ENCODE measurements around the gene PCED1B. TPM values are rescaled to one million over a fixed set of nuclear protein-coding genes. Genes with fewer than 3 reads are reported as not detected.
"Not testable (repeated sequence)": the region's sequence is repeated elsewhere in the genome, so short reads cannot be mapped to it uniquely, and the experiment has no call there.

Gene PCED1B
- total RNA-seq, 4 donors from 2014 or later = 1.0 to 1.5 (median 1.2) TPM

DNA sequence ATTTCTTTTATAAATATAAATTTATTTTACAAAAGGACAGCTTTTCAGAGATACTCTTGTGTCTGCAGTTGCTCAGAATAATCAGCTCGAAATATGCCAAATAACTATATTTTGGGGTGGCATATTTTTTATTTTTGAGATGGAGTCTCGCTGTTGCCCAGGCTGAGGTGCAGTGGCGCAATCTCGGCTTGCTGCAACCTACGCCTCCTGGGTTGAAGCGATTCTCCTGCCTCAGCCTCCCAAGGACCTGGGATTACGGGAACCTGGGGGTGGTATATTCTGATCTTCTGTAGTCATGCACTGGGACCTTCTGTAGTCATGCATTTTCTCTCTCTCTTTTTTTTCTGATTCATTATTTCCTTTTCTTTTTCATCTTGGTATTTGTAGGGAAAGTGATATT is 135.3 kb downstream of the PCED1B start:
- no peaks in the 10 kb centered on the region for H3K36me3 ChIP-seq
- no peak for TF ChIP-seq POLR2A (IDR thresholded peaks at IDR 0.05)
- TF ChIP-seq, protein P1, sequence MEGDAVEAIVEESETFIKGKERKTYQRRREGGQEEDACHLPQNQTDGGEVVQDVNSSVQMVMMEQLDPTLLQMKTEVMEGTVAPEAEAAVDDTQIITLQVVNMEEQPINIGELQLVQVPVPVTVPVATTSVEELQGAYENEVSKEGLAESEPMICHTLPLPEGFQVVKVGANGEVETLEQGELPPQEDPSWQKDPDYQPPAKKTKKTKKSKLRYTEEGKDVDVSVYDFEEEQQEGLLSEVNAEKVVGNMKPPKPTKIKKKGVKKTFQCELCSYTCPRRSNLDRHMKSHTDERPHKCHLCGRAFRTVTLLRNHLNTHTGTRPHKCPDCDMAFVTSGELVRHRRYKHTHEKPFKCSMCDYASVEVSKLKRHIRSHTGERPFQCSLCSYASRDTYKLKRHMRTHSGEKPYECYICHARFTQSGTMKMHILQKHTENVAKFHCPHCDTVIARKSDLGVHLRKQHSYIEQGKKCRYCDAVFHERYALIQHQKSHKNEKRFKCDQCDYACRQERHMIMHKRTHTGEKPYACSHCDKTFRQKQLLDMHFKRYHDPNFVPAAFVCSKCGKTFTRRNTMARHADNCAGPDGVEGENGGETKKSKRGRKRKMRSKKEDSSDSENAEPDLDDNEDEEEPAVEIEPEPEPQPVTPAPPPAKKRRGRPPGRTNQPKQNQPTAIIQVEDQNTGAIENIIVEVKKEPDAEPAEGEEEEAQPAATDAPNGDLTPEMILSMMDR (IDR thresholded peaks at IDR 0.05) = no peak
- no peak for DNase-seq
- intact Hi-C loops (cut with DNase I) = no loop called here
- H3K27me3 ChIP-seq = no peaks in the 10 kb centered on the region
- H3K9me3 ChIP-seq = no peaks in the 10 kb centered on the region
- no peak overlapping the region for H3K27ac ChIP-seq
- no peaks in the 10 kb centered on the region for H3K4me1 ChIP-seq
- WGBS, 2 donors = 95 to 98% methylated on average over 7 of the region's 7 CpGs
- no peak overlapping the region for H3K4me3 ChIP-seq (replicated peaks in 1 of 3)

DNA sequence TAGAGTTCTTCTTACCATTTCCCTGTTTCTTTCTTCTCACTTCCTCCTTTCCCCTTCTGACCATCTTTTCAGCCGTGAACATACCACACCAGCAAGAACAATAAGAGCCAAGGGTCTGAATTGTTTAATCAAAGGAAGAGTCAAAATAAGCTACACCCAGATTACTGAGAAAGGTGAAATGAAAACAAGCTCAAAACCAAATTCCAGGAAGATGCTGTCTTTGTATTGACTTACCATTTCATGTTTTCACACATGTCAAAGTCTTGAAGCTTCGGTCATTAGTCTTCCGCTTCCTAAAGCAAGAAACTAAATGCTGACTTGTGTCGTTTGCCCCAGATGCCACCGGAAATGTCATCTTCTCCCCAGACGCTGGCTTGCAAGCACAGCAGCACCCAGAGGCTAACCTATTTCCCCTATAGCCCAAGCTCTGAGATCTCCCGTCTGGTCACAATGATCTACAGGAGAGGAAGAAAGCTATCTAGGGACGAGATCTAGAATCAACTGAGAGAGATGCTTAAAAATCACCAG is 136.8 kb downstream of the PCED1B start:
- Histone ChIP-seq H3K27me3 (no peaks in the 10 kb centered on the region), H3K36me3 (no peaks in the 10 kb centered on the region), H3K4me1 (no peaks in the 10 kb centered on the region), H3K4me3 (replicated peaks in 1 of 3) (no peak overlapping the region), H3K9me3 (no peaks in the 10 kb centered on the region), H3K27ac (no peak overlapping the region)
- no peak for TF ChIP-seq POLR2A (IDR thresholded peaks at IDR 0.05)
- TF ChIP-seq, protein P1 (IDR thresholded peaks at IDR 0.05) = no peak
- intact Hi-C loops (cut with DNase I) = no loop called here
- DNase-seq = no peak
- WGBS, 2 donors = 79 to 81% methylated on average over 8 of the region's 8 CpGs

DNA sequence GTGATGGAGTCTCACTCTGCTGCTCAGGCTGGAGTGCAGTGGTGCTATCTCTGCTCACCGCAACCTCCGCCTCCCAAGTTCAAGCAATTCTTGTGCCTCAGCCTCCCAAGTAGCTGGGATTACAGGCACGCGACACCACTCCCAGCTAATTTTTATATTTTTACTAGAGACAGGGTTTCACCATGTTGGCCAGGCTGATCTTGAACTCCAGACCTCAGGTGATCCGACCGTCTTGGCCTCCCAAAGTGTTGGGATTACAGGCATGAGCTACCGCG is 138.1 kb downstream of the PCED1B start:
- H3K27me3 ChIP-seq; intact Hi-C loops (cut with DNase I); H3K27ac ChIP-seq; H3K36me3 ChIP-seq; DNase-seq; H3K9me3 ChIP-seq; H3K4me1 ChIP-seq; H3K4me3 ChIP-seq (replicated peaks in 1 of 3): not testable (repeated sequence)
- 87 to 97% methylated on average over 8 of the region's 8 CpGs for WGBS, 2 donors

DNA sequence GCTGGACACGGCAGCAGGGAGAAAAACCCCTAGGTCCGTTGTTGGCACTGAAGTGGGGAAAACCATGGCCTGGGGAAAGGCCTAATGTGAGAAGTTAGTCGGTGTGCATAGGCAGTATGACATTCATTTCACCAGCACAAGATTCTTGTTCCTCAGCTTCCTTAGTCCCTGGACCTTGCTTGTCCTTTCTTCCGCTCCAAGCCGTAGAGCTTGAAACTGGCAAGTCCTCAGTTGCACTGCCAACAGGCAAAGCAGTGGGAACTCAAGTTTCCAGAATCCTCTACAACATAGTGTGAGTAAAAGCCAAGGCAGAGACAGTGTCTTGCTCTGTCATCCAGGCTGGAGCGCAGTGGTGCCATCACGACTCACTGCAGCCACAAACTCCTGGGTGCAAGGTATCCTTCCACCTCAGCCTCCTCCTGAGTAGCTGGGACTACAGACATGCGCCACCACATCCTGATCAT is 138.8 kb downstream of the PCED1B start:
- H3K4me3 ChIP-seq (replicated peaks in 1 of 3) = no peak overlapping the region
- peaks cover 0 to 5% of the 10 kb centered on the region in 2 donors for H3K4me1 ChIP-seq
- H3K27ac ChIP-seq = no peak overlapping the region
- H3K9me3 ChIP-seq = no peaks in the 10 kb centered on the region
- no peak for DNase-seq
- 92 to 96% methylated on average over 8 of the region's 8 CpGs for WGBS, 2 donors
- H3K27me3 ChIP-seq = no peaks in the 10 kb centered on the region
- TF ChIP-seq, protein P1 (IDR thresholded peaks at IDR 0.05) = no peak
- no peak for TF ChIP-seq POLR2A (IDR thresholded peaks at IDR 0.05)
- no peaks in the 10 kb centered on the region for H3K36me3 ChIP-seq
- intact Hi-C loops (cut with DNase I) = no loop called here

DNA sequence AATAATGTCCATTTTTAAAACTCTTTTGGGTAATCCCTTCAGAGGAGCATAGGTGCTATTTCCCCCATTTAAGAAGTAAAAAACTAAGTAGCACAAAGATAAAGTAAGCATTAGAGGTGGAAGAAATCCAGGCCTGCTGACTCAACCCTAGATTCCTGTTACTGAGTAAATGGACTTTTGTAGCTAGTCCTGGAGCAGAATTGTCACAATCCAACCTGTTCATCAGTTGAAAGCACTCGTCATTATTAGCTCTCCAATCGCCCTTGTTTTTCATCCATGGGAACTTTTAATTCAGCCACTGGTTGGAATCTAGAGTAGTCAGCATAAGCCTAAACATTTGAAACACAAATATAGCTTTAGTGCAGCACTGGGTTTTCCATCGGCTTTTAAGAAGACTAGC is 139.8 kb downstream of the PCED1B start:
- H3K9me3 ChIP-seq = no peaks in the 10 kb centered on the region
- H3K36me3 ChIP-seq = no peaks in the 10 kb centered on the region
- TF ChIP-seq, protein P1 (IDR thresholded peaks at IDR 0.05) = no peak
- no peak for TF ChIP-seq POLR2A (IDR thresholded peaks at IDR 0.05)
- no peak overlapping the region for H3K4me3 ChIP-seq (replicated peaks in 1 of 3)
- 76 to 86% methylated on average over 3 of the region's 3 CpGs for WGBS, 2 donors
- H3K27me3 ChIP-seq = no peaks in the 10 kb centered on the region
- DNase-seq = no peak
- no peak overlapping the region for H3K27ac ChIP-seq
- H3K4me1 ChIP-seq = peaks cover 0 to 9% of the 10 kb centered on the region in 2 donors
- intact Hi-C loops (cut with DNase I) = no loop called here
